Cardiac fibroblast (primary cell): ENCODE results near the gene SLC39A8.

Experiments
- DNase-seq, 2 donors: peaks; one replicate each; pipeline versions ENCODE4 v3.0.0 to v3.0.0-alpha.2; 2010; ENCODE audit warnings: low read depth in 2 of 2
- H3K4me3 ChIP-seq, 2 donors: replicated peaks in 1 of 2; 1 replicate in 1 of 2; 2 replicates in 1 of 2; pipeline ENCODE4 v1.5.1; 2011; ENCODE audit warnings: low read depth in 2 of 2, low read length in 2 of 2, mild to moderate bottlenecking in 2 of 2, moderate library complexity in 1 of 2
- CTCF ChIP-seq: IDR thresholded peaks from one replicate; pipeline ENCODE4 v1.5.1; 2011; ENCODE audit warnings: low read depth, mild to moderate bottlenecking, low read length, inconsistent platforms

The SLC39A8 gene

GRCh38 chr4:102326951-102327350, 18.3 kb downstream of the SLC39A8 start:
- no peak overlapping the region for H3K4me3 ChIP-seq
- TF ChIP-seq CTCF = no peak
- no peak for DNase-seq

GRCh38 chr4:102324730-102325129, 20.6 kb downstream of the SLC39A8 start:
- TF ChIP-seq CTCF = no peak
- no peak for DNase-seq
- no peak overlapping the region for H3K4me3 ChIP-seq

- no peak for DNase-seq
- no peak for TF ChIP-seq CTCF
- H3K4me3 ChIP-seq = no peak overlapping the region
These were observed 22.5 kb downstream of the SLC39A8 start for GRCh38 chr4:102322736-102323135.

GRCh38 chr4:102321260-102321995, 23.9 kb downstream of the SLC39A8 start:
- no peak for DNase-seq
- H3K4me3 ChIP-seq = no peak overlapping the region
- no peak for TF ChIP-seq CTCF

- no peak for DNase-seq
- no peak for TF ChIP-seq CTCF
- no peak overlapping the region for H3K4me3 ChIP-seq
These were observed 25.7 kb downstream of the SLC39A8 start for GRCh38 chr4:102319594-102319993.

- no peak for TF ChIP-seq CTCF
- DNase-seq = no peak
- no peak overlapping the region for H3K4me3 ChIP-seq
These were observed 26.8 kb downstream of the SLC39A8 start for GRCh38 chr4:102318526-102318925.

- TF ChIP-seq CTCF = no peak
- DNase-seq = no peak
- no peak overlapping the region for H3K4me3 ChIP-seq
These were observed 27.2 kb downstream of the SLC39A8 start for GRCh38 chr4:102318105-102318504.
